A549 treated with Mapracorat at 1 μM for 4 hours (cell line): ENCODE data around the gene BBS1. TPM values are rescaled to one million over a fixed set of nuclear protein-coding genes. Genes with fewer than 3 reads are reported as not detected.

ENCODE experiments used
- total RNA-seq: library from RNA; stranded (reverse); fragments of 200-300 nt; extraction: Qiagen RNA extraction; gene quantifications from 5 replicates; pipeline ENCODE4 v1.2.3, GENCODE V29; 2022

The BBS1 gene
- total RNA-seq, result 8.2 to 11.7 TPM (median 9.5 TPM) in 5 replicates

DNA sequence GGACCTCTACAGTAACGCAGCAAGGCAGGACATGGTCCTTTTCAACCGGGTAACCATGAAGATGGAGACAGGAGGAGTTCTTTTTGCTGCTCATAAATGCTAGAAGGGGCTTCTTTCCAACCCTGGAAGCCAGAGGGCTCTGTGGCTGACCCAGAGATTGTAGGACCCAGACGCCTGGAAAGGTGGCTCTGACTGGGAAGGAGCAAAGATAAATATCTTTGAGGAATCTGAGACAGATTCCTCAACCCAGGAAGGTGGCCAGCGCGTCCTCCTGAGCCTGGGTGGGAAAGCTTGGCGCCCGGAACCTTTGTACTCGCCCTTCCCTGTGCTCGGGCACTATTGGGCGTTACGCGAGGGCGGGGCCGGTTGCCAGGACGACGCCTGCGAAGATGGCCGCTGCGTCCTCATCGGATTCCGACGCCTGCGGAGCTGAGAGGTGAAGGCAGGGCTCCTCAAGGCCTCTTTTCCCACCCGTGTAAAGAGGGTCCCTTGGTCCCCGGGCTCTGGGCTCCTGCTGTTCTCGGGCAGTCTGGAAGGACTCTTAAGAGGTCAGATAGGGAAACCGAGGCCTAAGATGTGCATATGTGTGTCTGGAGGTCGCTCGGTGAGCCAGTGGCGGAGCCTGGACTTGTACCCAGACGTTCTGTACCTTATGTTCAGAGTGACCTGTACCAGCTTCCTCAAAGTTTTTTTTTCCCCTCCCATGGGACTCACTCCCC is at the start of gene BBS1:
Gene BBS1 (plus strand): TSS at position 365 of the 719 bp plus-strand sequence. CDS start 25 bp downstream, at position 390.

DNA sequence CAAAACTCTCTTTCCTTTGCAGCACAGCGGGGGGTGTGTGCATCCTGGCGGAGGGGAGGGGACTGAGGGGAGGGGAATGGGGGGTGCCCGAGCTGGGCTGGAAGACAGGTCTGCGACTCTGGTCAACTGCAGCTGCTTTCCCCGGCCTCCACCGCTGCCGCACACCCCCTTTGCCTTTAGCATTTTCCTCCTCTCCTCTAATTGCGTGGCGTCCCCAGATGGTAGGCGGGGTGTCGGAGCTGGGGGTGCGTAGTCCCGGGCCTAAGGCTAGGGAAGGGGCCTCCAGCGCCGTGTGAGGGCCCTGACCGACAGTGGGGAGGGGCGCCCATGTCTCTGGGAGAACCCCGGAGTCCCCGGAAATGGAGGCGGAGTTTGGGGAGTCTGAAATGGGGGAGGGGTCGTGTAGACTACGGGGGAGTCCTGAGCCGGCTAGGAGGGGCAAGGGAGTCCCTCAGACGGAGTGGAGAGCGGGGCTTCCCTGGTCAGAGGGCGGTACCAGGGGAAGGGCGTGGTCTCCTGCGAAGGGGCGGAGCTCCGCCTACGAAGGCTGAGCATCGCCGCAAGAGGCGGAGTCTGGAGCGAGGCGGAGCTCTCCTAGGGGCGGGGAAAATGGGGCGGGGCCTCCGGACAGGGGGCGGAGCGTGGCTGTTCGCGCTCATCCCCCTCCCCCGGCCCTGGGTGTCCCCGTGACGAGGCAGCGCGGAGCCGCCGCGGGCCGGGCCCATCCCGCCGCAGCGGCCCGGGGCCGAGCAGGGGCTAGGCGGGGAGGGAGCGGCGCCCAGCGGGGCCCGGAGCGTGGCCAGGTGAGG is 44.0 kb upstream of the BBS1 start, which contains the start of gene PELI3:
Gene PELI3 (plus strand): TSS at position 681 of the 809 bp plus-strand sequence. CDS start 1,224 bp downstream, outside the sequence.

DNA sequence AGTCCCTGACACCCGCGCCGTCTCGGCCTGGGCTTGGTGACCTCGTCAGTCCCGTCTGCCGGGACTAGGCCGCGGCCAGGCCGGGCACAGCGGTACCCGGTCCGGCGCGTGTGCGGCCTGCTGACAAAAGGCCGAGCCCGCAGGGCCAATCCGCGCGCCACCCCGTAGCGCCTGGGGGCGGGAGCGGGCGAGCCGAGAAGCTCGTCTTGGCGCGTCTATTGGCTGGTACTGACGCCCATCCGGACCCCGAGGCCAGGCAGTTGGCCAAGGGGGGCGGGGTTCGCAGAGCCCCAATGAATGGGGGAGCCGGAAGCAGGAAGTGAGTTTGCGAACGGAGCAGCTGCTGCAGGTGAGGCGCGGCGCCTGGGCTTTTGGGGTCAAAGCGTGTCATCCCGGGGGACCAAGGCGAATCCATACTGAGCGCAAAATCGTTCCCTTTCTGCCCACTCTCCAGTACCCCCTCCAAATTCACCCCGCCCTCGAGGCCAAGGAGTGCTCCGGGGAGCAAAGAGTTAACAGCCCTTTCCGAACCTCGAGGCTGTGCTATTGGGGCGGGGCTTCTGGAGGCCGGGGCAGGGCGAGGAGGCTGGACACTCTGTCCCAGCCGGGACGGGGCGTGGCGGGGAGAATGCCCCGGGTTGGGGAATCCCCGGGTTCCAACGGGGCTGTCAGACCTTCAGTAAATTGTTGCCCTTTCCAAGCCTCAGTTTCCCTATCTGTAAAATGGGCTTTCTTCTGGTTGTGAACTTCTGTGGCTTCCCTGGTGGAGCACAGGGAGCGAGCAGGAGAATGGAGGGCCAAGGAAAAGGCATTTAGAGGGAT is 30.1 kb upstream of the BBS1 start, which contains the start of gene DPP3:
Gene DPP3 (plus strand): TSS at position 318 of the 822 bp plus-strand sequence. CDS start 1,767 bp downstream, outside the sequence.

DNA sequence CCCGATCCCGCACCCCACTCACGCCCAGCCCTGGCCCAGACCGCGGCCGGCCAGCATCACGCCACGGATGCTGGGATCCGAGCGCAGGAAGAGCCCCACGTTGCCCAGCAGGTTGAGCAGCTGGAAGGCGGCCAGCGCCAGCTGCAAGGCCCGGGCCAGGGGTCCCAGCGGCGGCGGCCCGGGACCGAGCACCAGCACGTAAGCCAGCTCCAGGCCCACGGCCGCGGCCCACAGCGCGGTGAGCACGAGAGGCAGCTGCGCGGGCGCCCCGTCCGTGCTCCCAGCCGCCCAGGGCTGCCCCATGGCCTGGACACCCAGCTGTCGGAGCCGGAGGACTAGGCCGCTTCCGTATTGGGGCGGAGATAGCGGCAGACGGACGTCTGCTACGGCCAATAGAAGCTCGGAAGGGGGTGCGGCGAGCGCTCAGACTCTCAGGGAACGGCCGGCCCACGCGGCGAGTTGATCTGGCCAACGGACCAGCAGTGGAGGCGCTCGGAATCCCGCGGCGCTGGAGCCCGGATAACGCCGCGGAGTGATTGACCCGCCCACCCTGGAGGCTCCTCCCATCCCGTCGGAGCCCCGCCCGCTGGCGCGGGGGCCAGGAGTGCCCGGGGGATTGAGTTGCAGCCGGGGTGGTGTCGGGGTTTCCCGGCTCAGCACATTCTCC is 35.4 kb downstream of the BBS1 start, which contains the start of gene ZDHHC24:
Gene ZDHHC24 (minus strand): TSS at position 348 of the 667 bp plus-strand sequence. CDS start 45 bp downstream, at position 303.

DNA sequence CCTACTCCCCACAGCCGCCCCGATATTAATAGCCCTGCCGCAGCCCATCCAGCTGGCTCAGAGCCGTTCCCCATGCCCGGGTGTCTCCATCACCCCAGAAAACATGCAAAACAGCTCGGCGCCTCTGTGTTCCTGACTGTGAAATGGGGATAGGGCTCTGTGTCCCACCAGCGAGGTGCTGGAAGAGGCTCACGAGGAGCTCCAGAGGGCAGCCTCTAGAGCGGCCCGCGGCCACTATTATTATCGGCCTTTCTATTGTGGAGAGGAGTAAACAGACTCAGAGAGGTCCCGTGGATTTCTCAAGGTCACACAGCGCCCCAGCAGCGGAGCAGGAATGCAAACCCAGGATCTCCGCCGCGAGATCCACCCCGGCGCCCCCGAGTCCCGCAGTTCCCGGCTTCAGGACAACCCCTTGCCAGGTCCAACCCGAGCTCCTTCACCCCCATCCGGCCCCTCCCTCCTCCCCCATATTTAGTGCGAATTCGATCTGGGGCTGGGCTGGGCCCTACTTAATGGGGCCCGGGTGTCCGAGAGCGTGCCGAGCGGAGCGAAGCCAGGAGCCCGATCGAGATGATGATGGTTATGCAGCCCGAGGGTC is 36.0 kb downstream of the BBS1 start, which contains the start of gene ACTN3:
Gene ACTN3 (plus strand): TSS at position 536 of the 598 bp plus-strand sequence. CDS start 35 bp downstream, at position 571.

DNA sequence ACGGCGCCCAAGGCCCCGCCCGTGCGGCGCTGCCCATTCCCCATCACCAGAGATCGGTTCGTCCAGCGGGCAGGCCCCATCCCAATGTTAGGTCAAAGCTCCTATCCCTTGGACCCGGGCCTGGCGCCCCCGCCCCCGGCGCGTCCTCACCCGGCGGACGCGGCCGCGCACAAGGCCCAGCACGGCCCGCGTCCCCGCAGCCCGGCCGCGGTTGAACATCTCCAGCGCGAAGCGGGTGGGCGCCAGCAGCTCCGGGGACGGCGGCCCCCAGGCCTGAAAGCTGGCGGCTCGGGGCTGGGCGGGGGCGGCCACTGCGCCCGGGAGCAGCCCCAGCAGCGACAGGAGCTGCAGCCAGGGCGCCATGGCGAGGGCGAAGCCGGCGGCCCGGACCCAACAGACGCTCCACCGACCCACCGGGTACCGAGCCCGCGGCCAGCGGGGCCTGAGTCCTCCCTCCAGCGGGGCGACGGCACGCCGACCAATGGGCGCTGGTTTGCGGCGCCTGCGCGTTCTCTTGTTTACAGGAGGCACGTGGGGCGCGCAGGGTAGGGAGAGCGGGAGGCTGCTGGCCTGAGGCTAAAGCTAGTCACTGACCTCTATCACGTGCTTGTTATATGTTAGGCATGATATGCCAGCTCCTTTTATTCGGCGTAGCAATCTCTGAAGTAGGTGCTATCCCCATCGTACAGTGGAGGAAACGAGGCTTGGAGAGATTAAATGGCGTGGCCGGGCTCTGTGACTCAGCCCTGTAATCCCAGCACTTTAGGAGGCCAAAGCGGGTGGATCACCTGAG is 57.9 kb downstream of the BBS1 start, which contains the start of gene CTSF:
Gene CTSF (minus strand): TSS at position 483 of the 793 bp plus-strand sequence. CDS start 120 bp downstream, at position 363.

Other genes starting within 250 kb of the BBS1 start
- gene RAB1B, start 242.0 kb upstream of the BBS1 start, total RNA-seq, result 128 to 156 TPM (median 142 TPM) in 5 replicates
- 2.2 to 3.4 TPM (median 2.4 TPM) in 5 replicates for gene CNIH2, start 232.5 kb upstream of the BBS1 start, total RNA-seq
- gene YIF1A, start 221.5 kb upstream of the BBS1 start, total RNA-seq, result 94.5 to 120 TPM (median 118 TPM) in 5 replicates
- 1.9 to 4.0 TPM (median 3.6 TPM) in 5 replicates for gene TMEM151A, start 218.7 kb upstream of the BBS1 start, total RNA-seq
- not detected in 5 replicates for gene CD248, start 193.6 kb upstream of the BBS1 start, total RNA-seq
- 23.9 to 37.3 TPM (median 32.9 TPM) in 5 replicates for gene RIN1, start 174.2 kb upstream of the BBS1 start, total RNA-seq
- 74.1 to 98.9 TPM (median 84.5 TPM) in 5 replicates for gene BRMS1, start 165.5 kb upstream of the BBS1 start, total RNA-seq
- 12.7 to 20.1 TPM (median 17.5 TPM) in 5 replicates for gene B4GAT1, start 163.0 kb upstream of the BBS1 start, total RNA-seq
- 6.4 to 7.5 TPM (median 6.8 TPM) in 5 replicates for gene SLC29A2, start 138.9 kb upstream of the BBS1 start, total RNA-seq
- gene NPAS4, start 89.6 kb upstream of the BBS1 start, total RNA-seq, result not detected in 5 replicates
- 96.7 to 118 TPM (median 111 TPM) in 5 replicates for gene MRPL11, start 71.8 kb upstream of the BBS1 start, total RNA-seq
- gene PELI3, start 43.7 kb upstream of the BBS1 start, total RNA-seq, result 3.6 to 5.6 TPM (median 5.1 TPM) in 5 replicates
- gene DPP3, start 30.2 kb upstream of the BBS1 start, total RNA-seq, result 52.7 to 59.0 TPM (median 57.5 TPM) in 5 replicates
- gene ZDHHC24, start 35.4 kb downstream of the BBS1 start, total RNA-seq, result 6.2 to 14.4 TPM (median 13.6 TPM) in 5 replicates
- gene ACTN3, start 36.3 kb downstream of the BBS1 start, total RNA-seq, result not detected in 5 replicates
- 30.3 to 40.9 TPM (median 33.5 TPM) in 5 replicates for gene CTSF, start 58.0 kb downstream of the BBS1 start, total RNA-seq
- gene CCDC87, start 82.4 kb downstream of the BBS1 start, total RNA-seq, result 0.60 to 0.67 TPM (median 0.63 TPM) in 5 replicates
- gene CCS, start 82.5 kb downstream of the BBS1 start, total RNA-seq, result 26.2 to 30.7 TPM (median 27.4 TPM) in 5 replicates
- 63.5 to 82.0 TPM (median 66.9 TPM) in 5 replicates for gene RBM14, start 106.0 kb downstream of the BBS1 start, total RNA-seq
- gene RBM4, start 128.1 kb downstream of the BBS1 start, total RNA-seq, result 128 to 156 TPM (median 136 TPM) in 5 replicates
- 17.6 to 22.3 TPM (median 19.3 TPM) in 5 replicates for gene RBM4B, start 167.3 kb downstream of the BBS1 start, total RNA-seq
- 8.7 to 10.7 TPM (median 9.7 TPM) in 5 replicates for gene SPTBN2, start 218.6 kb downstream of the BBS1 start, total RNA-seq